Uterus (tissue), 2 donors: Measurements from ENCODE around the gene CDK1.

Source experiments
- CTCF ChIP-seq, 4 experiments: fragments of 200-600 bp in 2 of 4; fragments of 450-650 bp in 2 of 4; sonication (generic) in 2 of 4; IDR thresholded peaks; one replicate each; pipeline ENCODE4 v1.5.1; 2016 to 2019; ENCODE audit warnings: antibody characterized with exemption in 4 of 4, mild to moderate bottlenecking in 2 of 4, moderate library complexity in 1 of 4
- POLR2A ChIP-seq, 2 donors: fragments of 450-650 bp; IDR thresholded peaks; one replicate each; pipeline ENCODE4 v1.6.1; 2016; ENCODE audit warnings: antibody characterized with exemption in 2 of 2, mild to moderate bottlenecking in 1 of 2, moderate library complexity in 1 of 2

GRCh38 chr10:60835049-60835448 is 56.8 kb downstream of the CDK1 start:
- TF ChIP-seq CTCF (IDR thresholded peaks at IDR 0.05) = no peak
- no peak for TF ChIP-seq POLR2A (IDR thresholded peaks at IDR 0.05)
